CD4-positive, alpha-beta T cell treated with Interferon gamma for 1 hour (primary cell): ENCODE results near the gene TCEAL9.
A peak's percentile ranks its signal among the peaks of the same experiment; 100 is the strongest.
"Not testable (repeated sequence)": the region's sequence is repeated elsewhere in the genome, so short reads cannot be mapped to it uniquely, and the experiment has no call there.

ENCODE experiments used
- DNase-seq: peaks from one replicate; pipeline ENCODE4 v3.0.0-alpha.2; 2020

Gene TCEAL9

DNA sequence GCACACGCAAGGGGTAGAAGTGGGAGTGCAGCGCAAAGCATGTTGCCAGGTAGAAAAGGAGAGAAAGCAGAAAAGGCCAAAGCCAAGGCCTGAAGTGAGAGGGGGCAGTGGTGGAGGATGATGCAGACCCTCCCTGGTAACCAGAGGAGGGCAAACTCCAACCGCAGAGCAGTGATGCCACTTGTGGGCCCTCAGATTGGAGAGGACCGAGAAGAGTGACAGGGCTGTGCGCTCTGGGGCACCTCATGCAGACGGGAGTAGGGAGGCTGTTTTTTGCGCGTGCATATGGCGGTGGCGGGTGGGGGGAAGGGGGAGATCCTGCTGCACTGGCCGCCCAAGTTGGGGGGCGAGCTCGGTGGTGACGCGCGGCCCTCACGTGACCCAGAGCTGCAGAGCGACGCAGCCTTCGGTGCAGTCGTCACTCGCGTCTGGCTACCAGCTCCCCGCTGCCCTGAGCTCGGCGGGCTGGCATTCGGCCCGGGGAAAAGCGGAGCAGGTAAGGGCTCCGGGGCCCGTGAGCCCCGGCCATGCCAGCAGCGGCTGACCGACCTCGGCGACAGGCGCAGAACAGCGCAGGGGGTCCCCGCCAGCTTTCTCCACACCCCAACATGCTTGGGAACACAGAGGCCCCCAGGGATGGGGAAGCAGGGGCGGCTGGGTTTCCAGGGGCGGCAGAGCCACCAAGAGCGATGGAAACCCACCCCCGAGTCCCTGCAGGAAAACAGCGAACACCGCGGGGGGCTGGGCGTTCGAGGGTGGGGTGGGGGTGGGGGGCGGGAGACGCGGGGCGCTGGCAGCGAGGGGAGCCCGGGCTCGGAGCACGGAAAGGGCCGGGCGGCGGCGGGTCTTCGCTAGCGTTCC lies 20.0 kb downstream of the TCEAL9 start, which contains the start of gene BEX3:
TSS of gene BEX3 (plus strand) at position 421 of the 861 bp plus-strand sequence. CDS start 984 bp downstream, outside the sequence.
- peak; percentile 48 for DNase-seq

DNA sequence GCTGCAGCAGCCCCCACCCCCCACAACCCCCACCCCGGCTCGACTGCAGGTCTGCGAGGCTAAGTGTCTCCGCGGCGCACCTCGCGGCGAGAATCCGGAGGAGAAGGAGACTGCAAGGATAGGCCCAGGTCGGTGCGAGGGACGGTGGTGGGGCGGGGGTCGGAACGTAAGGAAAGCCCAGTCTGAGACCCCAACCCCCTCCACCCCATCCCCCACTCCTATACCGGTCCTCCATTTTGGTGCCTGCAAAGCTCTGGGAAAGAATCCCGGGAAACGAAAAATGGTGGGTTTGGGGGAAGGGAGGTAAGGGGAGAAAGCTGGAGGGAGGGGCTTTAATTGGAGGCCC lies 20.6 kb downstream of the TCEAL9 start:
- no peak for DNase-seq

DNA sequence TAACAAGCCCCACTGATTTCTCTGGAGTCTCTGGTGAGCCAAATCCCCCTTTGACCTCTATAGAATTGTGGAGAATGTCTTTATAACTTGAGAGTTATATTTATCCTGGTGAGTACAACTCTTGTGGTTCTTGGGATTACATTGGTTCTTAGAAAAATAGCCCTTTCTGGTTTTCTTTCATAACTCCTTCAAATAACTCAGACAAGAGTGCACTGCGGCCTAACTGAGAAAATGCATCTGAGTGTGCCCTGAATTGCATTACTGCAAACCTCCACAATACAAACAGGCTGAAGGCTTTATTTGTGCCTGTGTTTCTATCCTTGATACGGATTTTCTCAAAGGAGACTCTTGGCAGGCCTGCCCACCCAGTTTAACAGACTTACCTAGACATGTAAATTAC lies 22.7 kb downstream of the TCEAL9 start:
- no peak for DNase-seq

DNA sequence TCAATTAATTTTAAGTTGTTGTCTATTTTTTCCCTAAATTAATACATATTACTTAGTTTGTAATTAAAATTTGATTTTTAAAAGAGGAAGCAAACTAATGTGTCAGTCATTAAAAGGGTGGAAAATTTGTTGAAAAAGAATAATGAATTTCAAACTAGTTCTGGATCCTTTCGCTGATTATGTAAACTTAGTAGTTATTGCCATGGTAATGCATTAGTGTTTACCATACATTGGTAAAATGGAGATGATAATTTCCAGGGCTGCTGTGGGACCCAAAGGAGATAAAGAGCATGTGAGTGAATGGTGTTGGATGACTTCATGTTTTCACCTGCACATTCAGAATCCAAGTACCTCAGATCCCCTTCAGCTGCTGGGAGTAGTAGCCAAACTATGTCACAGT lies 26.6 kb downstream of the TCEAL9 start:
- DNase-seq, result no peak

DNA sequence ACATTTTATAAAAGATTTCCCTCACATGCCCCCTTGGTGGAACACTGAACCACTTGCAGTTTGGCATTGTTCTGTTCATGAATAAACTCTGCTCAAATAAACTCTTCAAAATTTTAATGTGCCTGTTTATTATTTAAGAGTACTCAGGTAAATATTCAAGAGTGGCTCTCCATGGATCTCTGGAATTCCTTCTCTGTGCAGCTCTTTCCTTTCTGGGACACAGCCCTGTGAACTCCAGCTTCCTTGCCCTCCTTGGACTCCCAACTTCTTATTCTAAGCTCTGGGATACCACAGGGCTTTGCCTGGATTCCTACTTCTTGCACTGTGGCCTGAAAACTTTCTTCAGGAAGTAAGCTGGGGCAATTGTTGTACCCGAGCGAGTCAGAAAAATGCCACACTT lies 28.4 kb downstream of the TCEAL9 start:
- no peak for DNase-seq

DNA sequence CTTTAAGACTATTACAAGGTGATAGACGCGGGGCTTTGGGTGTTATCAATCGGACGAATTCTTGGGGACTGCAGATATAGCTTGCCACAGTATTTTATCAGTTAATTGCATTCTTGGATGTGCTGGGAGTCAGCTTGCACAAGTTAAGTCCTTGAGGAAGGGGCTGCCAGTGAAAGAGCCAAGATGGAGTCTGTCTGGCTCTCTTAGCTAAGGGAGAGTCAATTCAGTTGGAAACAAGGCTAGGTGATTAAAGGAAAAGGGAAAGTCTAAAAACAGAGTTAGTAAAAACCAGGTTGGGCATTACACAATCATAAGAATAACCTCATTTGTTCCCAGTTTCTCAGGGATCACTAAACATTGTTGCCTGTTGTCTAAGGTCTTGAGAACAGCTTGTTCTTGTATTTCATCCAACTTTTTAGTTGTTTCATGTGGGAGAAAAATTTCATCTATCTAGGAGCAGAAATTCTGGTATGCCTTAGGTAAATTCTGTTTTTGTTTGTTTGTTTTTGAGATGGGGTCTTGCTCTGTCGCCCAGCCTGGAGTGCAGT lies 29.1 kb downstream of the TCEAL9 start:
- not testable (repeated sequence) for DNase-seq

DNA sequence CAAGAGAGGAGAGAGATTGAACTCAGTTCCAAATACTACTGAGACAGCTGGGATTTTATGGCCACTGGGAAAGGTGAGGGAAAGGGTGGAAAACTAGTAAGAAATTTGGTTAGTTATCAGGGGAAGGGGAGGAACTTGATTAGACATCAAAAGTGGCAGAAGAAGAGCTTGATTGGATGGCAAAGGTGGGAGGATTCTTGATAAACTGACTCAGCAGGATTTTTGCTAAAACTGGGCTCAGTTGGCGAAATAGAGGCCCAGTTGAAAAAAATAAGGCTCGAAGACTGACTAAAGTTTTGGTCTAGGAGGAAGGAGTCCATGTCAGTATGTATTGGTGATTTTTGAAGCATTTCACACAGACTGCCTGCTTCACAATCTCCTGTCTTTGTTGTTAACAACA lies 30.0 kb downstream of the TCEAL9 start:
- DNase-seq, result no peak

DNA sequence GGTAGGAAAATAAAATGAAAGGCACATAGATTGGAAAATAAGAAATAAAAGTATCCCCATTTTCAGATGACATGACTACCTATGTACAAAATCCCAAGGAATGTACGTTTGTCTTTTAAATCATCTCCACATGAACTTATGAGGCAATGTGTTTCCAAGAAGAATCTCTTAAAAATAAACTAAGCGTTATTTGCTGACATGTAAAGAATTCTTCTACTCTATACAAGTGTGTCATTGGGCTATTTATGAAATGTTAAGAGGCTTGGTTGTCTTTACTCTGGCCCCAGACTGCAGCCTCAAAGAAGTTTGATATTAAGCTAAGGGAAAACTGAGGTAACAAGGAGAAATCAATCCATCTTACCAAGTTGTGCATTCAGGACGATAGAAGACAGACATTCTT lies 37.2 kb downstream of the TCEAL9 start:
- DNase-seq, result no peak

DNA sequence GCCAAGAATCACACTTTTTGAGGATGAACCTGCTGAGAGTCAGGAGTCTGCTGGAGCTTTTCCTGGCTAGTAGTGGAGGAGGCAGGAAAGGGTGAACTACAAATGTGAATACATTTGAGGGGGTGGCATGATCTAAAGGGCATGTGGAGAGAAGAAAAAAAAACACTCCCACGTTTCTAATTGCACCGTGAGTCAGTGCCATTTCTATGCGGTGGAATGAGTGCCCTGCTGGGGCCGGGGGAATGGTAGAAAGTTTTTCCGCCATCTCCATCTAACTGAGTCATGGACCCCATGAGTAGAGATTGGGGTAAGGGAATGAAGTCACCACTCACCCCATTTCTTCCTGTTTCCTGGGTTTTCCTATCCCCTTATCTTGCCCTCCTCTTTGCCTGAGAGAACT lies 39.9 kb downstream of the TCEAL9 start:
- DNase-seq, result no peak

DNA sequence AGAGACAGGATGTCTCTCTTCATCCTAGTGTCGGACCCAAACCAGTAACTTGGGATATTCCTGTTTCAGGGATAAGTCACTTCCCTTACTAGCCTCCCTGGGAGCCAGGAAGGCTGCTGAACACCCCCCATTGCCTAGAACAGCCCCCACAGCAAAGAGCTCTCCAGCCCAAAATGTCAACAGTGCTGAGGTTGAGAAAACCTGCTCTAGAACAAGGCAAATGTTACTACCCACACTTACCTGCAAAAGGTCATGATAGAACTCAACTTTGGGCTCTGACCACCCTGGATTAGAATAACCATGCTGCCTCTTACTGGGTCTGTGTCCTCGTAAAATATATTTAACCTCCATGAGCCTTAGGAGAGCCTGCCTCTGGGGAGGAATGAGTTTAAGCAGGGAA lies 40.4 kb downstream of the TCEAL9 start:
- no peak for DNase-seq

DNA sequence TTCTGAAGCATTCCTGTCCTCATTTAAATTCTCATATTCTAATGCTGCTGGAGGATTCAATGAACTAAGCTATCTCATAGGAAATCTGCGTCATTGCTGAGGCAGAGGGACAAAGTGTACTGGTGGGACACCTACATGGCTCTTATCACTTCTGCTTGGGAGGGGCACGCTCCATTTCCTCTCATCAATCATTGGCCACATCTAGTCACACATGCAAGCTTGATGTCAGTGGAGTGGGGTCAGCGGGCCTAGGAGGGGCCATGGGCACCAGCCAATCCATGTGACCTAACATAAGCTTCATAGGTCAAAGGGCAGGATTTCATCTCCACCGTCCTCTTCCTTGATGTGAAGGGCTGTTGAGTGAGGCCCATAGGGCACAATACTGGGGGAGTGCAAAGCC lies 41.4 kb downstream of the TCEAL9 start:
- DNase-seq, result no peak

DNA sequence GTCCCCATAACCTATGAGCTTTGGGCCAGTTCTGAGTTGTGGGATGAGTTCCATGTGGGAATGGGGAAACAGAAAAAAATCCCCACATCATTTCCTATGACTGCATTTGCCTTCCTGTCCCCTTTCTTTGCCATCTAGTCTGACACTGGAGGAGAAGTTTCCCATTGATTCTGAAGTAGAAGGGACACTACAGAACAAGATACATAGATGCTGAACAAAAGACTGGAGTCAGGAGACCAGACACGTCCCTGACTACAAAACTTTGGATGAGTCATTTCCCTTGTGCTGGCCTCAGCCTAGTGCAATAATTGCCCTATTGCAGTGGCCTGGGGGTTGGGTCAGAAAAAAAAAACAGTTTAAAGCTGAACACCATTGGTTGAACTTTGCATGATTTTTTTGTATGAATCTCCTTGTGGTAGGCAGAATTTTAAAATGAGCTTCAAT lies 42.1 kb downstream of the TCEAL9 start:
- DNase-seq, result no peak

DNA sequence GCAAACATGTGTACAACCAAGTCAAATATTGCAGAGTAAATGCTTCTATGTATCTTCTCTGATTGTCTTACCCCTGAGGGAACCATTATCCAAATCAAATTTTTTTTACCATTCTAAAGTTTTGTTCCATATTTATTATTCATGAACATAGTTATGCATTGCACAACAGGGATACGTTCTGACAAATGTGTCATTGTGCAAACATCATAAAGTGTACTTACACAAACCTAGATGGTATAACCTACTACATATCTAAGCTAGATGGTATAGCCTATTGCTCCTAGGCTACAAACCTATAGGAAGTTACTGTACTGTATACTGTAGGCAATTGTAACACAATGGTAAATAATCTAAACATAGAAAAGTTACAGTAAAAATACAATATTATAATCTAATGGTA lies 43.4 kb downstream of the TCEAL9 start:
- no peak for DNase-seq

DNA sequence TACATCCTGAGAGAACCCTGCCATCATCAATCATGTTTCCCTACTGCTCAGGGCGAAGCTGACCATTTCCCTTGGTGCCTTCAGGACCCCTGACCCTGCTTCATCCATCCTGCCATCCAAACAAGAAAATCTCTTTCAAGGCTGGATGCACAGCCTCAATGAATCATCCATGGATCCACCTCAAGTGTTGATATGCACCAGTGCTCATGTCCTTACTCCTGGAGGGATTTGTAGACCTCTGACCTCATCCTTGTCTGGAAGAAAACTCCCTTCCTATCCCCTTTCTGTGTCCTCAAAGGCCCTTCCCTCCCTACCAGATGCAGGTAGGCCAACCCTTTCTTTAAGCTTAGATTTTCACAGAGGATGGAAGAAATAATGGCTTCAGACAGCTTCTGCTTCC lies 44.6 kb downstream of the TCEAL9 start:
- no peak for DNase-seq

DNA sequence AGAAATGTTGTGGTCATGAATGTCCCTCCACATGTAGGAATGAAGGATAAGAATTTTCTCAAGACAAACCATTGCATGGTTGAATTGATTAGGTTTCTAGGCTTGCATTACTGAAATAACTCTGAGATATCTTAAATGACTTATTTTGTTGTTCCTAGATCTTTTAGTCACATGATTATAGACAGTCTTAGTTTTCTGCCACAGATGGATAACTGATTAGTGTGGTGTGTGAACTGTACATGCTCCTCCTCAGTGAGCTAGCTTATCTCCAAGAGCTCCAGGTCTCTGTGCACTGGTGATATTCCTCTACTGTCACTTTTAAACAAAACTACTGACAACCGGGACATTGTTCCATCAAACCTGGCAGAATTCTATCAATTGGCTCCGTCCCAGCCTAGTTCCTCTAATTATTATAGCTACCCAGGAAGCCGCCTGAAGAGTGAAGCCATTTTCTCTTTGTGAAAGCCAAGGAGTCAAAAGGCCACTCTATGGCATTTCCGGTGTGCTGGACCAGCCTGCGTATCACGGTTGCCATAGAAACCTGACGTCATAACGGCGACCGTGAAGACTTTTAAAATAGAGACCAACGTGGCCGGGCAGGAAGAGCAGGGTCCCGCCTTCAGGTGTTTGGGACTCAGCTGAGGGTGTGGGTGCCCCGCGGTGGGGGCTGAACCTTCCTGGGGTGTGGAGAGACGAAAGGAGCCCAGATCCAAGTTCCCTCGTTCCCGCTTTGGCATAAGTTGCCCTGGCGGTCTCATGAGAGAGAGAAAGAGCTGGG lies 48.1 kb downstream of the TCEAL9 start:
- DNase-seq, result peak; percentile 49

DNA sequence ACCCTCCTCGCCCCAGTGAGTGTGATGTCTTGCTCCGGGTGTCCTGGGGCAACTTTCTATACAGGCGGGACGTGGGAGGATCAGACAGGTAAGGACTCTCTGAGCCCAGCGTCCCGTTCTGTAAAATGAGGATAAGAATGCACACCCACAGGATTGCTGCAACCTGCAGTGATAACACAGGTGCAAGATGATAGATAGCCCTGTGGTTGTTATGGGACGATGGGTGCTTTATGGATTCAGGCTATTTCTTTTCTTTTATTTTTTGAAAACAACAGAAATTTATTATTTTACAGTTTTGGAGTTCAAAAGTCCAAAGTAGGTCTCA lies 48.7 kb downstream of the TCEAL9 start:
- no peak for DNase-seq

DNA sequence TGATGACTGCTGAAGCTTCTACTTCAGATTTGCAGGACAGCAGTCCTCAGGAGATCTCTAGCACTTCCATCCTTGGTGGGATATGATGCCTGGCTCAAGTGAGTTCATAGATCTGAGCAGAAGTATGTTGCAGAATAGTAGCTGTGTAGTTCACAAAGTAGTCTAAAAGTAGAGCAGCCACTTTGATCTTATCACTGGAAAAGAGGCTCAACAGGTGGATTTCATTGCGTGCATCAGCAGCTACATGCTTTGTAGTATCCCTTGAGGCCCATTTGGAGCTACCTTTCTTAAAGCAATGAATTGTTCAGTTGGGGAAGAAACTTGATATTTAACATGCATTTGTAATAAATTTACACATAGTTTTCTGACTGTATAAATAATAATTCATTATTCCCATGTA lies 50.0 kb downstream of the TCEAL9 start:
- DNase-seq, result no peak

DNA sequence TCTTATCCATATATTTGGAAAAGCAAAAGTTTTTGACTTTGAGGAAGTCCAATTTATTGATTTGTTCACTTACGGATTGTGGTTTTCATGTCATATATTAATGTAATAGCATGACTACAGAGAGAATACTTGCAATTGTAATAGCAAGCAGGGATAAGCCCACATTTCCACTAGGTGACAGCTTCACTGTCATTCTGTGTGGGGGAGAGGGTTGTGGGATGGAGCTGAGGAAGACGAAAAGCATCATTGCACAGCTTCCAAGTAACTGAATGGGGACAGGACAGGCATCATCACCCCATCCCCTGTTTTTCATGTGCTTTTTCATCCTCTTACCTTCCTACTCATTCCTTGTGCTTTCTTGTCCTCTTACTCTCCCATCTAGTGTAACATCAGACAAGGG lies 51.5 kb downstream of the TCEAL9 start:
- no peak for DNase-seq
